ENCODE data around the gene SCN4A.
"Not testable (repeated sequence)": the region's sequence is repeated elsewhere in the genome, so short reads cannot be mapped to it uniquely, and the experiment has no call there.

DNA sequence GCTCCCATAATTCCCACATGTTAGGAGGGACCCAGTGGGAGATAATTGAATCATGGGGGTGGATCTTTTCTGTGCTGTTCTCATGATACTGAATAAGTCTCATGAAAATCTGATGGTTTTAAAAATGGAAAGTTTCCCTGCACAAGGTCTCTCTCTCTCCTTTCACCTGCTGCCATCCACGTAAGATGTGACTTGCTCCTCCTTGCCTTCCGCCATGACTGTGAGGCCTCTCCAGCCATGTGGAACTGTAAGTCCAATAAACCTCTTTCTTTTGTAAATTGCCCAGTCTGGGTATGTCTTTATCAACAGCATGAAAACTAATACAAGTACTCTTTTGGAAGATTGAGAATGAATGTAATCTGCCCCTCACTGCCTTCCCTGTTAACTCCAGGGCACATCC is 9.9 kb upstream of the SCN4A start:
- TF ChIP-seq CTCF (IDR thresholded peaks at IDR 0.05; ENCODE audit: borderline replicate concordance, extremely low read depth, low read length, poor library complexity, severe bottlenecking); EZH2 (IDR thresholded peaks at IDR 0.05; ENCODE audit: borderline replicate concordance, low read depth, low read length, severe bottlenecking): not testable (repeated sequence)

Data from DND-41 (cell line).